HG02981 (cell line): ENCODE measurements around the gene HSD17B8.

ENCODE experiments used
- ATAC-seq: cut with Tn5 transposase; IDR thresholded peaks from one replicate; pipeline ENCODE4 v1.9.1; 2021; ENCODE audit warnings: mild to moderate bottlenecking, moderate library complexity; ENCODE audit not compliant: unreplicated experiment

Gene HSD17B8

DNA sequence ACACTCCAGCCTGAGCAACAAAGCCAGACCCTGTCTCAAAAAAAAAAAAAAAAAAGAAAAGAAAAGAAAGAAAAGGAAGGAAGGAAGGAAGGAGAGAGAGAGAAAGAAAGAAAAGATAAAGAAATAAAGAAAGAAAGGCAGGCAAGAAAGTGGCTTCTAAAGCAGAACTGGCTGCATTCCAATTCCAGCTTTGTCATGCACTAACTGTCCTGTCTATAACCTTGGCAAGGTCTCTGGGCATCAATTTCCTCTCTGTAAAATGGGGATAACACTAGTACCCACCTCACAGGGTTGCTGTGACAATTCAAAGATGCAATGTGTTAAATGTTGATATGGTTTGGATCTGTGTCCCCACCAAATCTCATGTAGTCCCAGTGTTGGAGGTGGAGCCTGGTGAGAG lies 31.9 kb downstream of the HSD17B8 start:
- no peak for ATAC-seq

GRCh38 chr6:33236852-33237251 lies 32.4 kb downstream of the HSD17B8 start:
- ATAC-seq: no peak

DNA sequence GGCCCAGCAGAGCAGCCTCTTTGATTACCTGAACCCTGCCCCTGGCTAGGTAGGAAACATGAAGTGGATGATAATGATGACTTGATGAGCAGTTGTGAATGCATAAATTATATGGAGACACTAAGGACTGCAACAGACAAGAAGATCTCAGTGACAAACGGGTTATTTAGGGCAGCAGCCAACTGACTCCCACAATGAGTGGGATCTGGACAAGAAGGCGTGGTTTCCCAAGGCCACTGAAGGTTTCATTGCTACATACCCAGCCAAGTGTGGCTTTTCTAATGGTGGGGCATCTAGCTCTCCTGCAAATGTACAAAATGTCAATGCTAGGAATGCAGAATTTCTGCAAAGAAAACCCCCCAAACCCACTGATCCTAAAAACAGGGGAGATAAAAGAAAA lies 33.3 kb downstream of the HSD17B8 start:
- ATAC-seq: no peak

- ATAC-seq: no peak
These were observed 37.5 kb downstream of the HSD17B8 start for GRCh38 chr6:33241968-33242367.

GRCh38 chr6:33243476-33243875 lies 39.0 kb downstream of the HSD17B8 start:
- ATAC-seq: no peak

GRCh38 chr6:33247977-33248642 lies 43.7 kb downstream of the HSD17B8 start:
- peak; percentile 41 for ATAC-seq

- ATAC-seq: peak; percentile 3
These were observed 44.1 kb downstream of the HSD17B8 start for GRCh38 chr6:33248643-33248931.

DNA sequence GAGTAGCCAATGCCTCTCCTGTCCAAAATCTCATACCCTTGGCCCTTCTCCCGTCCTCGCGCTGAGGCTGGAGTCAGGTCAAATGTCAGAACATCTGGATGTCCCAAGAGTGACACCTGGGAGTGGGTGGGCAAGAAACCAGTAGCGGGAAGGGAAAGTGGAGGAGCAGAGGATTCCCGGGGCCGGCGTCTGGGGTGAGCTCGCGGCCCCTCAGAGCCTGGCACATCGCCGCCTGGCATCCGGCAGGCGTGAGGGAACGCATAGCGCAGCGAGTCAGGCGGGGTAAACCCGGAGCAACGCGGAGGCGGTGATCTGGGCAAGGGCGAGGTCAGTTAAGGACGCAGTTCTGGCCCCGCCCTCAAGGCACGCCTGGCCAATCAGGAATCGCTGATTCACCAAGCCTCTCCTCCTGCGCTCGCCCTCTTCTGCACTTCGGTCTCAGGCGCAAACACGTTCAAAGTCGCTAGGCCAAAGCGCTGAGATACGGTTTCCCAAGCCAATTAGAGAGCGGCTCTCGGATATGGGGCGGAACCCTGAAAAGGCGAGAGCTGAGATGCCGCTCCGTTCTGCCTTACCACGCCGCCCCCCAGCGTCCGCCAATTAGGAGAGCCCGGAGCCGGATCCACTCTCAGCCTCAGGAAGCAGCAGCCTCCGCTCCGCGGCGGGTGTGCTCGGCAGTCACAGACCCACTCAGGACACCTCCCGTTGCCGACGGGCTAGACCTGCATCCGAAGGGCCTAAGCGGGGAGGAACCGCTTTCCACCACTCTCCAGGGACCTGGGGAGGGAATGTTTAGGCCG lies 44.7 kb downstream of the HSD17B8 start:
- peak; percentile 85 for ATAC-seq

GRCh38 chr6:33249732-33250630 lies 45.5 kb downstream of the HSD17B8 start:
- ATAC-seq: peak; percentile 0

DNA sequence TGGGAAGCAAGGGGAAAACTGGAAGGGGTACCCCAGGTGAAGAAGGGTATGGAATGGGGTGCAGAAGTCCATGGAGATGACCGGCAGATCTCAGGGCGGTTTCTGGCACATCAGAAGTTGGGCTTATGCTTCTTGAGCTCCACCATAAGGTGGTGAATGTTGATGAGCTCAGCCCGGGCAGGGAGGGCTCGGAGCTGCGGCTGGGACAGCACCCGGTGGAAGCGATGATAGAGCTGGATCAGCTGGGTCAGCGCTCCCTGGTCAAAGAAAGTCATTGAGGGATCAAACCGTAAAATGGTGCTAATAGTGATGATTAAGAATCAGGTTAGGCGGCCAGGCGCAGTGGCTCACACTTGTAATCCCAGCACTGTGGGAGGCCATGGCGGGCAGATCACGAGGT lies 46.3 kb downstream of the HSD17B8 start:
- no peak for ATAC-seq

DNA sequence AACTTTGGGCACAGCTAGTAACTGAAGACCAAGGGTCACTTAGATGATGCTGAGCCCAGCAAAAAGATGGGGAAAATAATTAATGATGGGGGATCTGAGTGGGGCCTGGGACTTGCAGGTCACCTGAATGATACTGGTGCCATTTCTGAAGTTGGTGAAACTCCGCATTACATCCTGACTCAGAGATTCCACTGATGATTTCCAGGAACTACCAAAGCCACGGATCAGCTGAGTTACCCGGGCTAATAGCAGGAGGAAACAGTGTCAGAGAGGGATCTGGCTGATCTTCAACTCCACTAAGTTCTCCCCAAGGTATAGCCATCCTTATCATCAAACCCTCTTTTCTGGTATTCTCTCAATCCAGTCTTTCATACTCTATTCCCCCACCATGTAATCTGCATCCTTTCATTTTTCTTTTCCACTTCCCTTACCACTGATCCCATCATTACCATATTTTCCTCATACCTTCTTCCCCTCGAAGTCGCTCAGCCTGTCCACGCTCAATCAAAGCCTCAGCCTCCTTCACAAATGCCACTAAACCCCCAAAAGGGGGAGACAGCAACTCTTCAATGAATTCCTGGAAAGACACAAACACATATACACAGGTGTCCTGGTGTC lies 47.0 kb downstream of the HSD17B8 start:
- no peak for ATAC-seq

GRCh38 chr6:33252759-33253158 lies 48.3 kb downstream of the HSD17B8 start:
- no peak for ATAC-seq

- ATAC-seq: no peak
These were observed 50.1 kb downstream of the HSD17B8 start for GRCh38 chr6:33254591-33254990.
